Loucy (cell line): Measurements from ENCODE around the gene IL1R2.

ENCODE experiments used
- H2AFZ ChIP-seq: fragments of 200-600 bp; sonication (generic); 2 replicates; pipeline ENCODE4 v1.6.0; 2016; ENCODE audit warnings: antibody characterized with exemption, mild to moderate bottlenecking, low read length, moderate library complexity
- H3F3A ChIP-seq: fragments of 200-600 bp; 2 replicates; pipeline ENCODE4 v1.6.0; 2016; ENCODE audit warnings: antibody characterized with exemption, low read depth, mild to moderate bottlenecking
- H3K27me3 ChIP-seq: fragments of 200-600 bp; sonication (generic); 2 replicates; pipeline ENCODE4 v1.6.1; 2014; ENCODE audit warnings: low read length, mild to moderate bottlenecking; ENCODE audit not compliant: insufficient read depth, poor library complexity, severe bottlenecking
- H3K36me3 ChIP-seq: fragments of 200-600 bp; sonication (generic); 2 replicates; pipeline ENCODE4 v1.6.1; 2016; ENCODE audit warnings: low read length; ENCODE audit not compliant: insufficient read depth
- H3K4me1 ChIP-seq: fragments of 200-600 bp; sonication (generic); 2 replicates; pipeline ENCODE4 v1.5.1; 2014; ENCODE audit warnings: low read length, mild to moderate bottlenecking; ENCODE audit not compliant: insufficient read depth, poor library complexity, severe bottlenecking
- H3K4me2 ChIP-seq: fragments of 200-600 bp; sonication (generic); 2 replicates; pipeline ENCODE4 v1.6.0; 2014; ENCODE audit warnings: antibody characterized with exemption, low read length, low read depth, mild to moderate bottlenecking; ENCODE audit not compliant: poor library complexity, severe bottlenecking
- H3K4me3 ChIP-seq: fragments of 200-600 bp; sonication (generic); 2 replicates; pipeline ENCODE4 v1.5.1; 2014; ENCODE audit warnings: low read length, mild to moderate bottlenecking, mixed read lengths; ENCODE audit not compliant: poor library complexity, severe bottlenecking
- H3K79me2 ChIP-seq: fragments of 200-600 bp; sonication (generic); 2 replicates; pipeline ENCODE4 v1.6.1; 2014; ENCODE audit warnings: low read length; ENCODE audit not compliant: insufficient read depth
- H3K9ac ChIP-seq: fragments of 200-600 bp; sonication (generic); 2 replicates; pipeline ENCODE4 v1.6.0; 2014; ENCODE audit warnings: mild to moderate bottlenecking, low read depth, low read length, moderate library complexity; ENCODE audit not compliant: poor library complexity, severe bottlenecking
- H3K9me2 ChIP-seq: fragments of 200-600 bp; sonication (generic); replicated peaks from 2 replicates; pipeline ENCODE4 v1.6.1; 2016; ENCODE audit warnings: low read depth, low read length, mixed read lengths
- H3K9me3 ChIP-seq: fragments of 200-600 bp; sonication (generic); 2 replicates; pipeline ENCODE4 v1.6.1; 2014; ENCODE audit warnings: mild to moderate bottlenecking, antibody characterized with exemption, low read length, low read depth; ENCODE audit not compliant: insufficient read depth
- H4K20me1 ChIP-seq: fragments of 200-600 bp; sonication (generic); 2 replicates; pipeline ENCODE4 v1.6.0; 2014; ENCODE audit warnings: antibody characterized with exemption, low read length, mild to moderate bottlenecking; ENCODE audit not compliant: insufficient read depth, poor library complexity, severe bottlenecking
- CTCF ChIP-seq: fragments of 200-600 bp; sonication (generic); conservative IDR thresholded peaks from 2 replicates; pipeline ENCODE4 v1.5.1; 2014; ENCODE audit warnings: mild to moderate bottlenecking, antibody characterized with exemption, low read length
- EZH2phosphoT487 ChIP-seq: fragments of 200-600 bp; IDR thresholded peaks from 2 replicates; pipeline ENCODE4 v1.6.1; 2018; ENCODE audit warnings: antibody characterized with exemption, mild to moderate bottlenecking, moderate library complexity, borderline replicate concordance

IL1R2 gene

GRCh38 chr2:102059151-102059550, 67.4 kb downstream of the IL1R2 start:
- Histone ChIP-seq H3K4me3 (no peak overlapping the region), H3K9me3 (no peaks in the 10 kb centered on the region), H3K9ac (no peak overlapping the region), H3K79me2 (no peaks in the 10 kb centered on the region), H4K20me1 (no peaks in the 10 kb centered on the region), H3F3A (no peaks in the 10 kb centered on the region), H3K9me2 (no peaks in the 10 kb centered on the region), H3K36me3 (no peaks in the 10 kb centered on the region), H2AFZ (no peak overlapping the region), H3K4me1 (no peaks in the 10 kb centered on the region), H3K4me2 (no peak overlapping the region), H3K27me3 (no peaks in the 10 kb centered on the region)
- TF ChIP-seq CTCF (no peak), EZH2phosphoT487 (no peak)

- Histone ChIP-seq H3K4me1 (no peaks in the 10 kb centered on the region), H3F3A (no peaks in the 10 kb centered on the region), H3K9ac (no peak overlapping the region), H3K36me3 (no peaks in the 10 kb centered on the region), H3K27me3 (no peaks in the 10 kb centered on the region), H4K20me1 (no peaks in the 10 kb centered on the region), H3K4me2 (no peak overlapping the region), H3K4me3 (no peak overlapping the region), H2AFZ (no peak overlapping the region), H3K9me2 (no peaks in the 10 kb centered on the region), H3K9me3 (no peaks in the 10 kb centered on the region), H3K79me2 (no peaks in the 10 kb centered on the region)
- no peak for TF ChIP-seq EZH2phosphoT487
- TF ChIP-seq CTCF, result no peak
Measured at GRCh38 chr2:102060047-102060446, 68.3 kb downstream of the IL1R2 start.

- no peaks in the 10 kb centered on the region for H3K79me2 ChIP-seq
- H3F3A ChIP-seq, result no peaks in the 10 kb centered on the region
- no peaks in the 10 kb centered on the region for H3K4me1 ChIP-seq
Measured at GRCh38 chr2:102060792-102061191, 69.0 kb downstream of the IL1R2 start.

More at GRCh38 chr2:102060792-102061191, 69.0 kb downstream of the IL1R2 start:
- TF ChIP-seq CTCF, result no peak
- TF ChIP-seq EZH2phosphoT487, result no peak
- no peak overlapping the region for H2AFZ ChIP-seq
- H3K4me3 ChIP-seq, result no peak overlapping the region
- H4K20me1 ChIP-seq, result no peaks in the 10 kb centered on the region
- no peaks in the 10 kb centered on the region for H3K27me3 ChIP-seq
- no peak overlapping the region for H3K4me2 ChIP-seq
- H3K9me3 ChIP-seq, result no peaks in the 10 kb centered on the region
- no peaks in the 10 kb centered on the region for H3K36me3 ChIP-seq
- H3K9me2 ChIP-seq, result no peaks in the 10 kb centered on the region
- no peak overlapping the region for H3K9ac ChIP-seq
